ENCODE data around the gene BAD. TPM values are rescaled to one million over a fixed set of nuclear protein-coding genes. Genes with fewer than 3 reads are reported as not detected.
A peak's percentile ranks its signal among the peaks of the same experiment; 100 is the strongest.

BAD gene
- total RNA-seq, 1 experiment from 2014 or later: 23.3 TPM

GRCh38 chr11:64296830-64297698, 12.6 kb upstream of the BAD start:
- no peak overlapping the region for H3K27ac Mint-ChIP-seq
- no peak overlapping the region for H3K14ac ChIP-seq (ENCODE audit: insufficient read depth, low read length)

More at GRCh38 chr11:64296830-64297698, 12.6 kb upstream of the BAD start:
- Histone ChIP-seq H3K79me1 (ENCODE audit: insufficient read depth, low read depth, low read length, poor library complexity, severe bottlenecking) (no peaks in the 10 kb centered on the region), H2AK5ac (ENCODE audit: insufficient read length, low read length) (no peak overlapping the region), H3K4ac (ENCODE audit: low read depth, low read length) (no peak overlapping the region), H3K4me2 (ENCODE audit: insufficient read depth, insufficient read length, low read length) (peak overlapping the region; percentile 2), H4K5ac (ENCODE audit: insufficient read length, low read depth, low read length) (no peak overlapping the region), H3K79me2 (ENCODE audit: insufficient read depth, low read length) (no peaks in the 10 kb centered on the region), H4K8ac (replicated peaks; ENCODE audit: insufficient read length, low read depth, low read length) (no peak overlapping the region), H3K27me3 (ENCODE audit: insufficient read depth, low read length) (peaks cover 82% of the 10 kb centered on the region), H2BK12ac (ENCODE audit: insufficient read length, low read depth, low read length) (no peak overlapping the region), H2BK20ac (ENCODE audit: low read depth, low read length, poor library complexity, severe bottlenecking) (no peak overlapping the region), H4K91ac (ENCODE audit: insufficient read length, low read depth, low read length) (no peak overlapping the region), H4K20me1 (ENCODE audit: control insufficient read depth, insufficient read depth, insufficient read length) (no peaks in the 10 kb centered on the region), H3T11ph (ENCODE audit: low read length) (no peak overlapping the region), H3K23me2 (ENCODE audit: insufficient read length, low read depth, low read length, poor library complexity, severe bottlenecking) (peaks cover 15% of the 10 kb centered on the region), H3K27ac (ENCODE audit: insufficient read length, low read depth, low read length) (no peak overlapping the region), H3K4me1 (ENCODE audit: insufficient read depth, low read length) (no peaks in the 10 kb centered on the region), H3K18ac (ENCODE audit: insufficient read length, low read depth, low read length) (no peak overlapping the region), H3K56ac (ENCODE audit: insufficient read length, low read depth, low read length) (no peak overlapping the region), H2BK15ac (ENCODE audit: low read depth, low read length) (no peak overlapping the region), H2BK120ac (ENCODE audit: low read depth, low read length, poor library complexity, severe bottlenecking) (no peak overlapping the region), H3K9ac (ENCODE audit: extremely low read depth, insufficient read length, low read length) (no peak overlapping the region), H2BK5ac (ENCODE audit: insufficient read length, low read length) (no peak overlapping the region), H3K9me3 (ENCODE audit: control insufficient read depth, low read depth, low read length) (no peaks in the 10 kb centered on the region), H3K23ac (ENCODE audit: insufficient read length, low read depth, low read length) (no peak overlapping the region), H2AFZ (ENCODE audit: low read length) (no peak overlapping the region)
- TF ChIP-seq CTCF (conservative IDR thresholded peaks at IDR 0.05): no peak
- peaks cover 0 to 2% (median 0%) of the 10 kb centered on the region in 3 experiments; a peak in 2 of 7 replicates for H3K36me3 Mint-ChIP-seq (ENCODE audit: insufficient read depth in 1 of 3, low read depth in 3 of 3)
- peaks cover 8 to 25% of the 10 kb centered on the region in 2 experiments; a peak in 3 of 4 replicates for H3K4me1 Mint-ChIP-seq
- WGBS (ENCODE audit: extremely low coverage, insufficient read length, low lambda C conversion rate): no CpG with 5 or more reads among the region's 34 CpGs
- H3K27me3 Mint-ChIP-seq (ENCODE audit: low read depth): peaks cover 99% of the 10 kb centered on the region
- DNase-seq: no peak
- peak overlapping the region in 1 of 2 experiments; percentile 50; a peak in 1 of 5 replicates for H3K4me3 Mint-ChIP-seq
- H3K9me3 Mint-ChIP-seq: peaks cover 0 to 3% of the 10 kb centered on the region in 2 experiments; a peak in 2 of 5 replicates
